ENCODE data around the gene MEX3D.
A peak's percentile ranks its signal among the peaks of the same experiment; 100 is the strongest.

MEX3D gene

DNA sequence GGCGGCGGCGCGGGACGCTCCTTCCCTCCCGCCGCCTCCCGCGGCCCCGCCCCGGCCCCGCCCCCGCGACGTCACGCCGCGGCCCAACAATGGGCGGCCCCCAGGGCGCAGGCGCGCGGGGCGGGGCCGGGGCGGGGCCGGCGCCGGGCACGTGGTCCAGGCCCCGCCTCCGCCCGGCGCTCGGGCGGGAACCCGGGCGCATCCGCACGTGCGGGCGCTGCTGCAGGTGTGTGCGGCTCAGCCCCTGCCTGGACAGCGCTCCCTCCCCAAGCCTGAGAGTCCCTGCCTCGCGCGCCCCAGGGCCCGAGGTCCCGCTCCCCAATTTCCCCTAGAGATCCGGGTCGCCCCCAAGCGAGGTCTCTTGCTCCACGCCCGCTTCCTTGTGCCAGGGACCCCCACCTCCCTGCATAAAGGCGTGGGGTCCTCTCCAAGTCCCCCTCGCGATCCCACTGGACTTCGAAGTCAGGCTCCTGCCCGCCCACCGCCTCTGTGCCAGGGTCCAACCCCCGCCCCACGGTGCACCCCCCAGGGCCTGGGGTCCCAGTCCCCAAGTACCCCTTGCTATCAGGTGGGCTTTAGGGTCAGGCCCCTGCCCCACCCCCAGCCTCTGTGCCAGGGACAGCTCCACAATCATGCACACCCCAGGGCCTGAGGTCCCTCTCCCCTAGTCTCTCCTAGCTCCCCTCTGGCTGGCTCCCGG is at the start of gene MEX3D:
TSS of gene MEX3D (minus strand) at position 6 of the 700 bp plus-strand sequence. CDS start 267 bp downstream, outside the sequence.
- H3K27ac ChIP-seq = peak within 1 kb of the TSS; percentile 34
- DNase-seq (ENCODE audit: low read depth, low spot score) = no peak

DNA sequence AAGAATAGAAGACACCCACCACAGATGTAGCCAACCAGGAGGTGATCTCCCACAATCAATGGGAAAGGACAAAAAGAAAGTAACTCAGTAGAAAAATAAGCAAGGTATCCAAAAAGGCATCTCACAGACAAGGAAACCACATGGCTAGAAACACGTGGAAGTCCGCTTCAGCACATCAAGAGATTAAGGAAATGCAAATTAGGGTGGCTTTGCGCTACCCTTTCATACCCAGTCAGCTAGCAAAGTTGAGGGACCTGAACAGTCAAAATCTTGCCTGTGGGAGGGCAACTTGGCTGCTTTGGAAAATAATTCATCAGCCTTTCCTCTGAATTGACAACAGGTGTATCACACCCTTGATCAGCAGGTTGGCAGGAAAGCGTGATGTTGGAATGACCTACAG is 48.8 kb upstream of the MEX3D start:
- no peak overlapping the region for H3K27ac ChIP-seq

DNA sequence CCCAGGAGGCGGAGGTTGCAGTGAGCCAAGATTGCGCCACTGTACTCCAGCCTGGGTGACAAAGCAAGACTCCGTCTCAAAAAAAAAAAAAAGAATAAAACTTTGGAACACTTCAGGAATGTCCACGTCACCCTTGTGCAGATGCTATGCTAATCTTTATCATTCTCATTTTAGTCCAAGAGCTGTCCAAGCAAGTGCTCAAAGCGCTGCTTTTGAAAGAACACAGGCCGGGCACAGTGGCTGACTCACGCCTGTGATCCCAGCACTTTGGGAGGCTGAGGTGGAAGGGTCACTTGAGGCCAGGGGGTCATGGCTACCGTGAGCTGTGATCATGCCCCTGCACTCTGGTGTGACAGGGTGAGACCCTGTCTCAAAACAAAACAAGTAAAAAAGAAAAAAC is 48.3 kb upstream of the MEX3D start:
- no peak overlapping the region for H3K27ac ChIP-seq

More for the DNA sequence above, 48.8 kb upstream of the MEX3D start:
- DNase-seq (ENCODE audit: low read depth, low spot score) = no peak

DNA sequence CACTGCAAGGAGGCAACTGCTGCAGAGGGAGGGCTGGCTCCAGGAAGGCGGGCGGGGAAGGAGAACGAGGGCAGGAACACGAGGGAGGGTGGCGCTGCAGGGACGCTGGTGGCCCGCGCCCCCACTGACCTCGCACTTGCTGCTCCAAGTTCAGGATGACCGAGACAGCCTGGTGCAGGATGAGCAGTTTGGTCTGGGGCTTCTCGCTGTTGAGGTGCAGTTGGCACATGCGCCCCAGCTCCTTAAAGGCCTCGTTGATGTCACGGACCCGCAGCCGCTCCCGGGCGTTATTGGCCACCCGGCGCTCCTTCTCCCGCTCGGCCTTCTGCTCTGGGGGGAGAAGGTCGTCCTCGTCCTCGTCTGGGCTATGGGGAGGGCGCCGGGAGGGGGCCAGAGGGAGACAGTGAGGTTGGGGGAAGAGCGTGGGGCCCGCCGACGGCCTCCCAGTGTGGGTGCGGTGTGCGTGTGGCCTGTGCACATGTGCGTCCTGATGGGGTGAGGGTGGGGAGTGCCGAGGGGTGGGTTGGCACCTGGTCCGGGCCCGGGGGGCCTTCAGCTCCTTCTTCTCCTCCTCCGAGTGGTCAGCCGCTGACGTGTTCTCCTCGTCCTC is 47.1 kb upstream of the MEX3D start:
- DNase-seq (ENCODE audit: low read depth, low spot score) = no peak
- no peak overlapping the region for H3K27ac ChIP-seq

More for the DNA sequence above, 48.3 kb upstream of the MEX3D start:
- DNase-seq (ENCODE audit: low read depth, low spot score) = no peak

DNA sequence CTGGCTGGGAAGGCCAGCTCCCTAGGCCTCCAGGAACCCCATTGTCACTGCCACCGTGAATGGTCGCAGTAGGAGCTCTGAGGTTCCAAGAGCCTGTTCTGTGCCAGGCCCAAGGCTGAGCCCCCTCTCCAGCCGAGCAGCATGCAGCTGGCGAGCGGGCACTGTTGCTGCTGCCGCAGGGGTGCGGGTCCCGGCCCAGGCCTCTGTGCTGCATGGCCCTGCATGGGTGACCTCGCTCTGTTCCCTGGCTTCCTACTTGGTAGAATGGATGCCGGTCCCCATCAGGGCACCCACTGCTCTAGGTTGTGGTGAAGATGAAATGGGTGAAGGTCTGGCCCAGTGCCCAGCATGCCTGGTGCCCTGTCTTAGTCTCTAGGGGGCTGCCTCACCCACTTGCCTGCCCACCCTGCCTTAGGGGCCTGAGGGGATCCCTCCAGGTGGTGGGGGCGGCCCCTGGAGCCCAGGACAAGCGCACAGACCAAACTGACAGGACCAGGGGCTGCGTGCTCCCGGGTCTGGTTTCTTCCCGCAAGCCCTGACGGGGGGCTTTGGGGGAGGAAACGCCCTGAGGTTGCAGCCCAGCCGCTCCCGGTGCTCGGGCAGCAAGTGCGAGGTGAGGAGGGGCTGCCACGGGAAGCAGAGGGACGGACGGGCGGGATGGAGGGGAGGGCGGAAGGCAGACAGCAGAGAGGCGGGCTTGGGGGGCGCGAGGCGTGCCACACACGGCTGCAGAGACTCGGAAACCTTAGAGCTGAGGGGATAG is 45.9 kb upstream of the MEX3D start:
- DNase-seq (ENCODE audit: low read depth, low spot score) = no peak
- no peak overlapping the region for H3K27ac ChIP-seq

DNA sequence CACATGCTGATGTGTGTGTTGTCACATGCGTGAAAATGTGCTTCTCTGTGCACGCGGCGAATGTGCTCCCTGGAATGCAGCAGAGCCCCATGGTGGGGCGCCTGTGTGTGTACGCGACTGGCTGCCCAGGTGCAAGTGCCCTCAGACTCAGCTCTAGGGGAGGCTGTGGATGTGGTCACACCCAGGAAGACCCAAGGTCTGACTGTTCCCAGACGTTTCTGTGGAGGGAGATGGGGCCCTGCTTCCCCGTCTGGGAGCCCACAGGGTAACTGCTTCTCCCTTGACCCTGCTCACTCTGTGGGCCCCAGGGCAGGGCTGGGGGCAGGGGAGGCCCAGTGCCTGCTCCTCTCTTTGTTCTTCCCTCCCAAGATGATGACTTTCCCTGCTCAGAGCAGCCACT is 45.0 kb upstream of the MEX3D start:
- no peak overlapping the region for H3K27ac ChIP-seq
- DNase-seq (ENCODE audit: low read depth, low spot score) = no peak

DNA sequence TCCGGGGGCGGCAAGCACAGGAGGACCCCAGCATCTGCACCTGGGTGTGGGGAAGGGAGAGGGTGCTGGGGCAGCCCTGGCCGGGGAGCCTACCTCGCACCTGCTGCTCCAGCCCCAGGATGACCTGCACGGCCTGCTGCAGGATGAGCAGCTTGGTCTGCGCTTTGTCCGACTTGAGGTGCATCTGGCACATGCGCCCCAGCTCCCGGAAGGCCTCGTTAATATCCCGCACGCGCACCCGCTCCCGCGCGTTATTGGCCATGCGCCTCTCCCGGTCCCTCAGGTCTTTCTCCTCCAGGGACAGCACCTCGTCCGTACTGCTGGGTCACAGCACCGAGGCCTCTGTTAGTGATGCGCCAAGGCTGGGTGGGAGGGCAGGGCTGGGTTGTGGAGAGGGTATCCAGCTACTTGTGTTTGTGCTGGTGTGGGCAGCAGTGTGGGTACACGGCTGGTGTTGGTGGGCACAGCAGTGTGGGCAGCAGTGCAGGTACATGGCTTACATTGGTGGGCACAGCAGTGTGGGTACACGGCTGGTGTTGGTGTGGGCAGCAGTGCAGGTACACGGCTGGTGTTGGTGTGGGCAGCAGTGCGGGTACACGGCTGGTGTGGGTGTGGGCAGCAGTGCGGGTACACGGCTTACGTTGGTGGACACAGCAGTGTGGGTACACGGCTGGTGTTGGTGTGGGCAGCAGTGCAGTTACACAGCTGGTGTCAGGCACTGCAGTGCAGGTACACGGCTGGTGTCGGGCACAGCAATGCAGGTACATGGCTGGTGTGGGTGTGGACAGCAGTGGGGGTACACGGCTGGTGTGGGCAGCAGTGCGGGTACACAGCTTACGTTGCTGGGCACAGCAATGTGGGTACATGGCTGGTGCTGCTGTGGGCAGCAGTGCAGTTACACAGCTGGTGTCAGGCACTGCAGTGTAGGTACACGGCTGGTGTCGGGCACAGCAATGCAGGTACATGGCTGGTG is 44.3 kb upstream of the MEX3D start:
- no peak for DNase-seq (ENCODE audit: low read depth, low spot score)
- no peak overlapping the region for H3K27ac ChIP-seq

DNA sequence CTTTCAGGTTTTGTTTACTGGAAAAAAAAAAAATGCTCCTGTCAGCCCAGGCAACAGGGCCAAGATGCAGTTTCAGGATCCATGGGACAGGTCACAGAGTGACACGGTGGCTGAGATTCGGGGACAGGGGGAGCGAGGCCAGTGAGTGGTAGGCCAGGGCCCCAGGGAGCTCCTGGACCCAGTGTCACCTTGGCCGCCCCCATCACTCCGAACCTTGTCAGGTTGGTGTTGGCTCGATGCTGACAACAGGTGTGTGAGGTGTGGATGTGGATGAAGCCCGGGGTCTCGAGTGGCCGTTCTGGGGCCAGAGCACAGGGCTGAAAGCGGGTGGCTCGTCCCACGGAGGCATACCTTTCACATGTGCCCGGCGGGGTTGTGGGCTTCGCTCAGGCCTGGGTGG is 43.2 kb upstream of the MEX3D start:
- DNase-seq (ENCODE audit: low read depth, low spot score) = no peak
- no peak overlapping the region for H3K27ac ChIP-seq

DNA sequence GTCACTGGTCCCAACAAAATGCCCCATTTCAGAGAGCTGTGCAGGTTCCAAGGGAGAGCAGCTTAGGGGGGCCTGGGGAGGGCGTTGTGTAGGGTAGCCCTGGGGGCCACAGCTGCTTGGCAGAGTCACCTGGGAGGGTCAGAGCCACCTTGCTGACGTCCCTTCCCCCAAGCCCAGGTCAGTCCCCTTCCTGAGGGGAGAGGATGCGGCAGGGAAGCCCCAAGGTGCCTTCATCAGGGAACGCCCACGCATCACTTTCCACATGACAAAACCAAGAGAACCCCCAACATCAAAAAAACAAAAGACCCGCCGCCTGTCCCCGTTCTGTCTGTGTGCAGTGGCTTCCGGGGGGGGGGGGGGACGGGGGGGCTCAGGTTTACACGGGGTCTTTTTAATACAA is 42.5 kb upstream of the MEX3D start:
- no peak for DNase-seq (ENCODE audit: low read depth, low spot score)
- H3K27ac ChIP-seq = no peak overlapping the region

DNA sequence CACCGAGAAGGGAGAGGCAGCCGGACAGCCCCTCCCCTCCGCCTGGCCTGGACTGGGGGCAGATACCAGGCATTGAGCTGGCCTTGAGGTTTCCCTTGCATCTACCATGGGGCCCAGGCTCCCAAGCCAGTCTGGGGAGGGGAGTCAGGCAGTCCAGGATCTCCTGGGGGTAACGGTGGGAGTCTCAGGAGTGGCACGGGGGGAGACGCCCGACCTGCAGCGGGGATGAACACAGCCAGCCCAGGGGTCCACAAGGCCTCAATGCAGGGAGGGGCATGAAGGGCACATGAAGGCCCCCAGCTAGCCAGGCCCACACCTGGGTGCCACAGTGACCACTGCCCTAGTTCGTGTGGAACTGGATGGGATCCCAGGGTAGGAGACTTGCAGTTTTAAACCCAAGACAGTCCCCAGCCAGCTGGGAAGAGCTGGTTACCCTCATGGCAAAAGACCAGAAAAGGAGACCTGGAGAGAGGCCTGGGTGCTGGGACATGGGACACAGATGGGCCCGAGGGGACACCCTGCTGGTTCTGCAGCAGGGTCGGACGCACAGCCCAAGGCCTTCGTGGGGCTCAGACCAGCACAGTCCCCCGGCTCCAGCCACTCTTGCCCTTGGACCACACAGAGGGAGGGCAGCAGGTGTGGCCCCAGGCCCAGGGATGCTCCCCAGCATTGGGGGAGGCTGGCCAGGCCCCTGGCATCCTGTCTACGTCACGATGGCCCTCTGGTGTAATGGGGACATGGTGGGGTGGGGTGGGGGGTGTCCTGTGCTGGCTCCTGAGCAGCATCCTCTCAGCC is 41.8 kb upstream of the MEX3D start:
- no peak for DNase-seq (ENCODE audit: low read depth, low spot score)
- no peak overlapping the region for H3K27ac ChIP-seq

DNA sequence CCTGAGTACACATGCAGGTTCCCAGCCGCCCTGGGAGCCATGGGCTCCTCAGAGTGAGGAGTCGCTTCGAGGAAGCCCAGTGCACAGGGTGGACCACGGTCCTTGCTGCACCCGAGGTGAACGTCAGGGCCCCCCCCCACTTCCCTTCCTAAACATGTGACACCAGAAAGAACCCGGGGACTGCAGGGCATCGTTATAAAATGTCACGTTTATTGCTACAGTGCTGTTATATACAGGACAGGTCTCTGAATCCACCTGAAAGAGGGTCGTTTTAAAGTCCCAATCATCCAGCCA is 40.9 kb upstream of the MEX3D start:
- H3K27ac ChIP-seq = no peak overlapping the region
- DNase-seq (ENCODE audit: low read depth, low spot score) = no peak

DNA sequence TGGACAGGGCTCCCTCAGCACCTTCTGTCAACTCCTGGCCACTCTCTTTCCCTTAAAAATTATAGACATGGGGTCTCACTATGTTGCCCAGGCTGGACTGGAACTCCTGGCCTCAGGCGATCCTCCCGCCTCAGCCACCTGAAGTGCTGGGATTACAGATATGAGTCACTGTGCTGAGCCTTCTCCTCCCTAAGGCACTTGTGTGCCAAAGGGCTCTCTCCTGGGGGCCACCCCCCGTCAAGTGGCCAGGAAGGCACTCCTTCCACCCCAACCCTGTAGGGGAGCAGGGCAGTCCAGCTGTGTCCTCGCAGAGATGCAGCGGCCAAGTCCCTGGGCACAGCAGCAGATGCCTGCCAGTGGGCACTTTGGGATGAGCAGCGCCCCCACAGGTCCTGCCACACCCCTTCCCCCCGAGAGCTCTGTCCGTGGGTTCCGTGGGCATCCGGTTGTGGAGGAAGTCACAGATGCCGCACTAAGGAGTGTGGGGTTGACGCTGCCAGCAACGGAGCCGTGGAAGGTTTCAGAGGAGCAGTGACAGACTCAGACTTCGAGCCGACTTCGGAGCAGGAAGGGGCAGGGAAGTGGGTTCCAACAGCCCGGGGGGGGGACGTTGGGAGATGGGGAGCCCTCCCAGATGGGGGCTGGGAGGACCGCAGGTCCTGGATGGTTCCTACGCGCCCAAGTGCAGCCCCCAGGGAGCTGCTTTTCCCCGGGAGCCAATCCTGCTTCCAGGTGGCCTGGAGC is 40.4 kb upstream of the MEX3D start:
- no peak for DNase-seq (ENCODE audit: low read depth, low spot score)
- no peak overlapping the region for H3K27ac ChIP-seq

DNA sequence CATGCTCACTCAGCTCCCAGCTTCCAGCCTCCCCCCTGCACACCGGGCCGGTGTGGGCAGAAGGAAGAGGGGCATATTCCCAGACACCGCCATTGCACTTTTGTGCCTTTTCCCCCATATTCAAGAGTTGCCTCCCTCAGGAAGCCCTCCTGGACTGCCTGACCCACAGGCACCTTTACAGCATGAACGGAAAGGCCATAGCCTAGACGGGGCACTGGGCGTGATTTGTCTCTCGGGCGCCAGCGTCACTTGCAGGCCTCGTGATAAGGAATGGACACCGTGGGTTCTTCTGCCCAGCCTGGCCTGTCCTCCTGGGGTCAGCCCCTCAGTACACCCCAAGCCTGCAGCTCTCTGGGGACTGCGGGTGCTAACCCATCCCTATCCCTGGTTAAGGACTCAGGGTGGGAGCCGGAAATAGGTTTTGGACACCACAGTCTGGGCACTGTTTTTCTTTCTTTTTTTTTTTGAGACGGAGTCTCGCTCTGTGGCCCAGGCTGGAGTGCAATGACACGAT is 38.1 kb upstream of the MEX3D start:
- no peak for DNase-seq (ENCODE audit: low read depth, low spot score)
- peak overlapping the region; percentile 74 for H3K27ac ChIP-seq

DNA sequence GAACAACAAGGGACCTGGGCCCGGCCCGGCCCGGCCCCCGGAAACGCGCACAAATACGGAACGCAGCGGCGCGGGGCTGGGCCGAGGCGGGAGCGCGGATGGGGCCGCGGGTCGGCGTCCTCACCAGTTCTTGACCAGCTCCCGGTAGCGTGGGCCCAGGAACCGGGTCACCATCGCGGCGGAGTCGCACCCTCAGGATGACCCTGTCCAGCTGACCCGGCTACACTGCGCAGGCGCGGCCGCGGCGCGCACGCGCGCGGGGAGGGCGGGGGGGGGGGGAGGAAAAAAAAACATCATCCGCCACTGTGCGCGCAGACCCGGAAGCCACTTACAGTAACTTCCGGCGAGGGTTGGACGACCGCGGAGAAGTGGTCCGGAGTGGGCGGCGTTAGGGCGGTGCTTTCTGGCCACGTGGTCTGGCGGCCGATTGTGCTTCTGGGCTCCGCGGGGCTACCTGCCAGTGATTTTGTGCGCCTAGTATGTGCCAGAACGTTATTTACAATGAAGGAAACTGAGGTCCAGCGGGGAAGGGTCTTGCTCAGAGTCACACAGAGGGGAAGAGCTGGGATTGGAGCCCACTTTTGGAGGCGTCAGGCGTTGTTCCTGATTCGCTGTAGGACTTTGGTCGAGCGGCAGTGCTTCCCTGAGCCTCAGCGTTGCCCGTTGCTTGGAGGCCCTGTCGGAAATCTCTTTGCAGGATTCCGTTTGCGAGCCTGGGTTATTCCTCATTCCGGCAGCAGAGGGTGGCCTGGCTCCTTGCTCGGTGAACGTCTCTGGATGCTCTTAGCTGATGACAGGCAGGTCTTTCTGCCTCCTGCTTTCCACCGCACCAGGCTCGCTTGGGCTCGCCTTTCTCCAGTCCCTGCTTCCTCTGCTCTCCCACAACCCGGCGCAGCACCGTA is 37.4 kb upstream of the MEX3D start, which contains the start of gene UQCR11:
TSS of gene UQCR11 (minus strand) at position 227 of the 902 bp plus-strand sequence. CDS start at position 174, 53 bp downstream.
- peak within 1 kb of the TSS; percentile 74 for H3K27ac ChIP-seq
- DNase-seq (ENCODE audit: low read depth, low spot score) = peak; percentile 72

DNA sequence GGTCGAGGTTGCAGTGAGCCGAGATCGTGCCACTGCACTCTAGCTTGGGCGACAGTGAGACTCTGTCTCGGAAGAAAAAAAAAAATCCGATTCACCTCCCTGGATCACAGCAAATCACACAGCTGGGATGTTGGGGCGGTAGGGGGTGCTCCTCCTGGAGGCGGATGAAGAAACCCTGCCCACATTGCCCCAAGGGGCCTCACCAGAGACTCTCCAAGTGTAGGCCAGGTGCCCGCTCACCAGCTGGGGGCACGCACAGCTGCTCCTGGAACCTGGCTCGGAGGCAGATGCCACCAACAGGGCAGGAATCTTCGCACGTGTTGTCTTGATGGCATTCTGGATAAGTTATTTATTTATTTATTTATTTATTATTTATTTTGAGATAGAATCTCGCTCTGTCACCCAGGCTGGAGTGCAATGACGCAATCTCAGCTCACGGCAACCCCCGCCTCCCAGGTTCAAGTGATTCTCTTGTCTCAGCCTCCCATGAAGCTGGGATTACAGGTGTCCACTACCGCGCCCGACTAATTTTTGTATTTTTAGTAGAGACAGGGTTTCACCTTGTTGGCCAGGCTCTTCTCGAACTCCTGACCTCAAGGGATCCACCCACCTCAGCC is 34.1 kb upstream of the MEX3D start:
- DNase-seq (ENCODE audit: low read depth, low spot score) = no peak
- H3K27ac ChIP-seq = no peak overlapping the region

DNA sequence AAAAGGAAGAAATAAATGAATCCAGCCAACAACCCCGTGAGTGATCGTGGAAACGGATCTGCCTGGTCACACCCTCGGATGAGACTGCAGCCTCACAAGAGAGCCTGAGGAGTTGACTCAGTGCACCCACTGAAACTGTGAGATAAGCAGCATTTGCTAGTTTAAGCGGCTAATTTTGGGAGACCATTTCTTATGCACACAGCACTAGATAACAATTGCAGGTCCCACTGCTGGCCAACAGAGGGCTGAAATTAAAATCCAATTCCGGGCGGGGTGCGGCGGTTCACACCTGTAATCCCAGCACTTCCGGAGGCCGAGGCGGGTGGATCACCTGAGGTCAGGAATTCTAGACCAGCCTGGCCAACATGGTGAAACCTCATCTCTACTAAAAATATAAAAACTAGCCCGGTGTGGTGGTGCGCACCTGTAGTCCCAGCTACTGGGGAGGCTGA is 33.5 kb upstream of the MEX3D start:
- no peak overlapping the region for H3K27ac ChIP-seq
- no peak for DNase-seq (ENCODE audit: low read depth, low spot score)

DNA sequence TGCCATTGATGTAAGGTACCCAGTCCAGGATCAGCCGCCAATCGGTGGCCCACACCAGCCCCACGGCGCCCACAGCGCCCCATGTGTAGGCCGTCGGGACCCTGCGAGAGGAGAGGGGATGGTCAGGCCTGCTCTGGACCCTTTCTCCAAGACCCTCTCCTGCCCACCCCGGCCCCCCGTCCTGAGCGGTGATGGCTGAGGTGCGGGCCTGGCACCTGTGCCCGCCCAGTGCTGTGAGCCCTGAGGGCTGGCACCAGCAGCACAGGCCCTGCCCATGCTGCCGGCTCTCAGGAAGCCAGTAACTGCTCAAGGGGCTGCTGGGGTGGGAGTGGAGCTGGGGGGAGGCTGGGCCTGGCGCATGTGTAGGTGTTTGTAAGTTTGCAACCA is 31.3 kb upstream of the MEX3D start:
- DNase-seq (ENCODE audit: low read depth, low spot score) = no peak
- H3K27ac ChIP-seq = no peak overlapping the region

All from epithelial cell of prostate (primary cell).